8988T (cell line): Measurements from ENCODE around the gene HMG20B.
"Not testable (repeated sequence)": the region's sequence is repeated elsewhere in the genome, so short reads cannot be mapped to it uniquely, and the experiment has no call there.

Experiments used
- DNase-seq: peaks from one replicate; pipeline ENCODE4 v3.0.0; 2011

The HMG20B gene

DNA sequence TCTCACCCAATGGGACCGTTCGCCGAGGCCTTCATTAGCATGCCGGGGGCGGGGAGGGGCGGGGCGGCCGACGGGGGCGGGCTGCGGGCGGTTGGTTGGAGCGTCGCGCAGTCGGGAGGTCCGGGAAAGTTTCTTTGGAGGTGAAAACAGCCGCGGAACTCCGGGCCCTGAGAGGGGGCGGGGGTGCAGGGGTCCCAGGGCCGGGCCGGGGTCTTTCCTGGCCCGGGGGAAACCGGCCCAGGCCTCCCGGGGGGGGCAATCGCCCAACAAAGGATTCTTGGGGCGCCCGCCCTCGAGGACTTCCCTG is at the start of gene HMG20B:
TSS of gene HMG20B (plus strand) at position 90 of the 307 bp plus-strand sequence. CDS start 366 bp downstream, outside the sequence.
- DNase-seq, result no peak

GRCh38 chr19:3523361-3524077 is 49.2 kb upstream of the HMG20B start:
- DNase-seq, result no peak

- DNase-seq, result no peak
Observed at GRCh38 chr19:3524078-3524842, 48.5 kb upstream of the HMG20B start.

DNA sequence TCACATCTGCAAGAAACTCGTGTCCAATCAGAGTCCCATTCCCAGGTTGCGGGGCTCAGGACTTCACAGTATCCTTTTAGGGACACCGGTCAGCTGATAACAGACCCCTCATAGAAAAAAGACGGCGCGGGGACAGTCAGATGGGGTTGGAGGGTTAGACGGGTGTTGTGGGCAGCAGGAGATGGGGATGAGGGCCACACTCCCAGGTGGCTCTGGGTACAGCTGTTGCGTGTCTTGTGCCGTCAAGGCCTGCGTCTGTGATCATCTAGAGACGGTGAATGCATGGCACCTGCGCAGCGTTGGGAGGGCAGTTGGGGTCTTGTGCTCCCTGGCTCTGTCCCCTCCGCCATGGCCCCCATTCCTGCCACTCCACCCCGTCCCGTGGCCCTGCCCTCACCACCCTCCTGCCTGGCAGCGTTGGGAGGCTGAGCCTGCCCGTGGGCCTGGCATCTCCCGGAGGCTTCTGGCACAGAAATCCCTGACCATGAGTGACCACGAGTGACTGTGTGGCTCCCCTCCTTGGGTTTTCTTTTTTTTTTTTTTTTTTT is 47.8 kb upstream of the HMG20B start:
- no peak for DNase-seq

DNA sequence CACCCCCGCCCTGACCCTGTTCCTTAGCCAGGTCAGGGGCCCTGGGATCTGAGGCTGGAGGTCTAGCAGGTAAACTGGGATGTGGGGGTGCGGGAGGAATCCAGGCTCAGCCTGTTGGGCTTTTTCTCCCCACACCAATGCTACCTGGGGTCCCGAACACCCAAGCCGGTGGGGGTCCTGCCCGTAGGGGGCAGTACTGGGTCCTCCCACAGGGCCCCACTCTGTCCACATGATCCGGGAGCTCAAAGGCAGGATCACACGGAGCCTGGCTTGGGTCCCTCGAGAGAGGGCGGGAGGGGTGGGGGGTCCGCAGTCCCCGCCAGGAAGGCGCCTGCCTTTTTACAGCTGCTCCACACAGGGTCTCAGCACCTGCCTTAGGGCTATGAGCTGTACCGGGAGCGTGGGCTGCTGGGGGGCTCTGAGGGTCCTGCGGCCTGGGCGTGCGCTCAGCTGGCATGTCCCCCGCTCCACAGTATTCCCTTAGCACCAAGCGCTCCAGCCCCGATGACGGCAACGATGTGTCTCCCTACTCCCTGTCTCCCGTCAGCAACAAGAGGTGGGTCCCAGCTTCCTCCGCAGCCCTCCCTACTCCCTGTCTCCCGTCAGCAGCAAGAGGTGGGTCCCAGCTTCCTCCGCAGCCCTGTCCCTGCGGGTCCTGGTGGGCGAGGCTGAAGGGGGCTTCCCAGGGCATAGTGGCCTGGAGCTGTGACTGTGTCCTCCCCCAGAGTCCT is 46.1 kb upstream of the HMG20B start:
- no peak for DNase-seq

GRCh38 chr19:3527238-3527910 is 45.4 kb upstream of the HMG20B start:
- DNase-seq, result no peak

- DNase-seq, result no peak
Observed at GRCh38 chr19:3528080-3528479, 44.7 kb upstream of the HMG20B start.

DNA sequence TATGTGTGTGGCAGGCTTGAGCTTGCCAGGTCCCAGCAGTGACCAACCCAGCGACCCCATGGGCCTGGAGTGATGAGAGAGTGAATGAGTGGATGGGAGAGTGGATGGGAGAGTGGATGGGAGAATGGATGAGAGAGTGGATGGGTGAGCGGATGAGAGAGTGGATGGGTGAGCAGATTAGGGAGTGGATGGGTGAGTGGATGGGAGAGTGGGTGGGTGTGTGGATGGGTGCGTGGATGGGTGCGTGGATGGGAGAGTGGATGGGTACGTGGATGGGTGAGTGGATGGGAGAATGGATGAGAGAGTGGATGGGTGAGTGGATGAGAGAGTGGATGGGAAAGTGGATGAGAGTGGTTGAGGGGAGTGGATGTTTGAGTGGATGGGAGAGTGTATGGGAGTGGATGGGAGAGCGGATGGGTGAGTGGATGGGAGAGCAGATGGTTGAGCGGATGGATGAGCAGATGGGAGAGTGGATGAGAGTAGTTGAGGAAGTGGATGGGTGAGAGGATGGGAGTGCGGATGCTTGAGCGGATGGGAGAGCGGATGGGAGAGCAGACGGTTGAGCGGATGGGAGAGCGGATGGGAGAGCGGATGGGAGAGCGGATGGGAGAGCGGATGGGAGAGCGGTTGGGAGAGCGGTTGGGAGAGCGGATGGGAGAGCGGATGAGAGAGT is 44.1 kb upstream of the HMG20B start:
- DNase-seq, result no peak

GRCh38 chr19:3529299-3529698 is 43.4 kb upstream of the HMG20B start:
- not testable (repeated sequence) for DNase-seq

DNA sequence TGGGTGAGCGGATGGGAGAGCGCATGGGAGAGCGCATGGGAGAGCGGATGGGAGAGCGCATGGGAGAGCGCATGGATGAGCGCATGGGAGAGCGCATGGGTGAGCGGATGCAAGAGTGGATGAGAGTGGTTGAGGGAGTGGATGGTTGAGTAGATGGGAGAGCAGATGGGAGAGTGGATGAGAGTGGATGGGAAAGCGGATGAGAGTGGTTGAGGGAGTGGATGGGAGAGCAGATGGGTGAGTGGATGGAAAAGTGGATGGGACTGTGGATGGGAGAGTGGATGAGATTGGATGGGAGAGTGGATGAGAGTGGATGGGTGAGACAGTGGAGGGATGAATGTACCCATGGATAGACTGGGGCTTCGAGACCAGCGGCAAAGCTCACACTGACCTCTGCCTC is 42.4 kb upstream of the HMG20B start:
- no peak for DNase-seq

DNA sequence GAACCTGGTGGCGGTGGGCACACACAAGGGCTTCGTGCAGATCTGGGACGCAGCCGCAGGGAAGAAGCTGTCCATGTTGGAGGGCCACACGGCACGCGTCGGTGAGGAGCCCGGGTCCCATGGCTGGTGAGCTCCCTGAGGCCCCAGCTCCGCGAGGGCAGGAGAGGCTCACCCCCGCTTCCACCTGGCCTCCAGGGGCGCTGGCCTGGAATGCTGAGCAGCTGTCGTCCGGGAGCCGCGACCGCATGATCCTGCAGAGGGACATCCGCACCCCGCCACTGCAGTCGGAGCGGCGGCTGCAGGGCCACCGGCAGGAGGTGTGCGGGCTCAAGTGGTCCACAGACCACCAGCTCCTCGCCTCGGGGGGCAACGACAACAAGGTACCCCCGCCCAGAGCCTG is 41.0 kb upstream of the HMG20B start:
- DNase-seq, result no peak

DNA sequence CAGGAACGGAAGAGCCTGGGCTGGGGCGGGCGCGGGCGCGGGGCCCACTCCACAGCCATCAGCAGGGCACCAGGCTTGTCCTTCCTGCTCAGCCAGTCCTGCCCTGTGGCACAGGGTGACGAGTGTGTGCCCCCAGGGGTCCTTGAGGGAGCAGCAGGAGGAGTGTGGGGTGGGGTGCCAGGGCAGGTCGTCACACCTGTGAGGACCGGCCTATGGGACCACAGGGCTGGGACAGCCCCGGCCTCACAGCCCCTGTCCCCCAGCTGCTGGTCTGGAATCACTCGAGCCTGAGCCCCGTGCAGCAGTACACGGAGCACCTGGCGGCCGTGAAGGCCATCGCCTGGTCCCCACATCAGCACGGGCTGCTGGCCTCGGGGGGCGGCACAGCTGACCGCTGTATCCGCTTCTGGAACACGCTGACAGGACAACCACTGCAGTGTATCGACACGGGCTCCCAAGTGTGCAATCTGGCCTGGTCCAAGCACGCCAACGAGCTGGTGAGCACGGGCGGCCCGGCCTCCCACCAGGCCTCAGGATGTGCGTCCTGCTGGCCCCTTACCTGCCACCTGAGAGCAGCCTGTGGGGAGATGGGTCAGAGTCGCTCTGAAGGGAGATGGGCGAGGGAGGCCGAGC is 40.5 kb upstream of the HMG20B start:
- DNase-seq, result no peak

DNA sequence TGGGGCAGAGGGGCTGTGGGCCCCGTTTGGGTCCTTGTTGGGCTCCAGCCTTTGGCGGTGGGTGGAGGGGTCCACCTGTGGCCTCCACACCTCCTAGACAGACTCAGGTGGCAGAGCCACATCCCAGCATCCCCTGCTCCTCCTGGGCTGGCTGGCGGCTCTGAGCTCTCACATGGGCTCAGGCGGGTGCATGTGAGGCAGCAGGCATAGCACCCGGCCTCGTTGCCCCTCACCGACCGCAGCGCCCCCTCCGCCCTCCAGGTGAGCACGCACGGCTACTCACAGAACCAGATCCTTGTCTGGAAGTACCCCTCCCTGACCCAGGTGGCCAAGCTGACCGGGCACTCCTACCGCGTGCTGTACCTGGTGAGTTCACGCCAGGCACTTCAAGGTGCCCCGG is 39.7 kb upstream of the HMG20B start:
- no peak for DNase-seq

DNA sequence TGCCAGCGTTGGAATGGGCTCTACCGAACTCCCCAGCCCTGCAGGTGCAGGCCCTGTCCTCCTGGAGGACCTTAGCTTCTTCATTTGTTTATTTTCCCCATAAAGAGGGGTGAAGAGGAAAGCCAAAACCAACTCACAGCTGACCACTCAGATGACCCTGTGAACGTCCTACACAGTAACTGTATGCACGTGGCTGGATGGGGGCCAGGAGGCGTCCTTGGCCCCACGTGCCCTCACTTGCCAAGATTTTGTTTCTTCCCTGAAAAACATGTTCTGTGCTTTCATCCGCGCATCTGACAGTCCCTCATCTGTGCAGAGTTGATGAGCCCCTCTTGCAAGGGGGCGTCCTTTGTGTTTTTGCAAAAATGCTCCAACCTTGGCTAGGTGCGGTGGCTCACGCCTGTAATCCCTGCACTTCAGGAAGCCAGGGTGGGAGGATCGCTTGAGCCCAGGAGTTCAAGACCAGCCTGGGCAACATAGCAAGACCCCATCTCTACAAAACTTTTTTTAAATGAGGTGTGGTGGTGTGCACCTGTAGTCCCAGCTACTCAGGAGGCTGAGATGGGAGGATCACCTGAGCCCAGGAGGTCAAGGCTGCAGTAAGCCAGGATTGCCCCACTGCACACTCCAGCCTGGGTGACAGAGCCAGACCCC is 39.1 kb upstream of the HMG20B start:
- no peak for DNase-seq

- DNase-seq, result no peak
Observed at GRCh38 chr19:3534375-3535234, 38.1 kb upstream of the HMG20B start.

- DNase-seq, result no peak
Observed at GRCh38 chr19:3535235-3535535, 37.6 kb upstream of the HMG20B start.

DNA sequence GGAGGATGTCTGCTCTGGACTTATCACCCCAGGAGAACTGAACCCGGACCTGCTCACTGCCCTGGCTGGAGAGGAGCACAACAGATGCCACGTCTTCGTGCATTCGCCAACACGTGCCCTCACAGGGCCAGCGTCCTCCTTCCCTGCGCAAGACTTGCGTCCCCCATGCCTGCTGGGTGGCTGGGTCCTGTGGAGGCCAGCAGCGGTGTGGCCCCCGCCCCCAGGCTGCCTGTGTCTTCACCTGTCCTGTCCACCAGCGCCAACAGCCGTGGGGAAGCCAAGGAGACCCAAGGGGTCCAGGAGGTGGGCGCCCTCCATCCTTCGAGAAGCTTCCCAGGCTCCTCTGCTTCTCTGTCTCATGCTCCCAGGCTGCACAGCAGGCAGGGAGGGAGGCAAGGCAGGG is 37.2 kb upstream of the HMG20B start:
- DNase-seq, result no peak

DNA sequence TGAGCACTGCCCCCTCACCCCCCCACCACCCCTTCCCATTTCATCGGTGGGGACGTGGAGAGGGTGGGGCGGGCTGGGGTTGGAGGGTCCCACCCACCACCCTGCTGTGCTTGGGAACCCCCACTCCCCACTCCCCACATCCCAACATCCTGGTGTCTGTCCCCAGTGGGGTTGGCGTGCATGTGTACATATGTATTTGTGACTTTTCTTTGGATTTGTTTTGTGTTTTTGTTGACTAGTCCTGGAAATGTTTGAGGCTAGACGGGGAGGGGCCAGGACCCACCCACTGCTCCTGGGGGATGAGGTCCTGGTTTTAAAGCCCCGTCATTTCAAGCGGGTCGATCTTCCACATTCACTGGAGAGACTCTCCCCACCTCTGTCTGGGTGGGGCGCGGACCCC is 36.8 kb upstream of the HMG20B start:
- no peak for DNase-seq

- DNase-seq, result no peak
Observed at GRCh38 chr19:3536429-3537100, 36.2 kb upstream of the HMG20B start.

DNA sequence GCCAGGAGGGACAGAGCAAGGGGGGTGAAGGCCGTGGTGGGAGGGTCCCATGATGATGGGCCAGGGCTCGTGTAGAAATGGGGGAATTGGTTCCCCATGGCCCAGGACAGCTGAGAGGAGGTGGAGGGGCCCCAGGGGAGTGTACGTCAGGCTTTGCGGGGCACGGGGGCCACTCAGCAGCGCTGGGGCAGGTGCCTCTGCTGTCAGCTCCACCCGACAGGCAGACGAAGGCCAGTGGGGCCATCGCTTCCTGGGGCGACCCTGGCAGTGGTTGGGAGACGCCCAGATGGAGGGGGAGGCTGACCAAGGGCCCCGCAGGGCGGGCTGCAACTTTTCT is 35.7 kb upstream of the HMG20B start:
- no peak for DNase-seq
